Stimulated activated memory B cell treated with anti-CD40 and anti-IgM and Interleukin-4, amounts not matched to agents 10 μg/mL and 1 μg/mL and 100 μg/mL, for 72 hours (primary cell): ENCODE data around the gene CENPB.
A peak's percentile ranks its signal among the peaks of the same experiment; 100 is the strongest.
"Not testable (repeated sequence)": the region's sequence is repeated elsewhere in the genome, so short reads cannot be mapped to it uniquely, and the experiment has no call there.

Experiments used
- ATAC-seq: fragments of 150-1000 bp; cut with Tn5 transposase; 2 replicates; pipeline ENCODE4 v1.10.0; 2021
- H3K27ac Mint-ChIP-seq: one replicate; pipeline ENCODE4 v1.8.0; 2022; ENCODE audit warnings: mild to moderate bottlenecking, mixed read lengths
- H3K27me3 Mint-ChIP-seq: one replicate; pipeline ENCODE4 v1.8.0; 2022; ENCODE audit warnings: mixed read lengths
- H3K36me3 Mint-ChIP-seq: one replicate; pipeline ENCODE4 v1.8.0; 2022; ENCODE audit warnings: mixed read lengths
- H3K4me1 Mint-ChIP-seq: one replicate; pipeline ENCODE4 v1.8.0; 2022; ENCODE audit warnings: mixed read lengths
- H3K4me3 Mint-ChIP-seq: one replicate; pipeline ENCODE4 v1.8.0; 2022; ENCODE audit warnings: mild to moderate bottlenecking, moderate library complexity, mixed read lengths
- H3K9me3 Mint-ChIP-seq: one replicate; pipeline ENCODE4 v1.8.0; 2022; ENCODE audit warnings: mixed read lengths

Gene CENPB

GRCh38 chr20:3786665-3787323, at the start of gene CENPB:
TSS of gene CENPB (minus strand) at chr20:3786740. CDS start at chr20:3786483, 257 bp downstream.
- Mint-ChIP-seq H3K9me3 (no peaks in the 10 kb centered on the region), H3K27me3 (no peaks in the 10 kb centered on the region), H3K4me1 (peaks cover 35% of the 10 kb centered on the region), H3K27ac (peak within 1 kb of the TSS; percentile 72), H3K4me3 (peak within 1 kb of the TSS; percentile 82), H3K36me3 (peaks cover 10% of the 10 kb centered on the region)
- peak; percentile 95 for ATAC-seq

GRCh38 chr20:3836132-3836531, 49.6 kb upstream of the CENPB start:
- ATAC-seq, result no peak
- H3K4me1 Mint-ChIP-seq, result no peaks in the 10 kb centered on the region
- H3K36me3 Mint-ChIP-seq, result peaks cover 14% of the 10 kb centered on the region
- H3K27ac Mint-ChIP-seq, result no peak overlapping the region
- H3K4me3 Mint-ChIP-seq, result no peak overlapping the region
- no peaks in the 10 kb centered on the region for H3K27me3 Mint-ChIP-seq
- H3K9me3 Mint-ChIP-seq, result no peaks in the 10 kb centered on the region

GRCh38 chr20:3829891-3830290, 43.4 kb upstream of the CENPB start:
- not testable (repeated sequence) for H3K4me1 Mint-ChIP-seq, ATAC-seq, H3K27ac Mint-ChIP-seq, H3K27me3 Mint-ChIP-seq, H3K4me3 Mint-ChIP-seq, H3K9me3 Mint-ChIP-seq
- H3K36me3 Mint-ChIP-seq, result peaks cover 20% of the 10 kb centered on the region

GRCh38 chr20:3828798-3829197, 42.3 kb upstream of the CENPB start:
- peaks cover 28% of the 10 kb centered on the region for H3K36me3 Mint-ChIP-seq
- no peaks in the 10 kb centered on the region for H3K9me3 Mint-ChIP-seq
- no peak for ATAC-seq
- no peak overlapping the region for H3K4me3 Mint-ChIP-seq
- H3K4me1 Mint-ChIP-seq, result peaks cover 10% of the 10 kb centered on the region
- no peaks in the 10 kb centered on the region for H3K27me3 Mint-ChIP-seq
- H3K27ac Mint-ChIP-seq, result no peak overlapping the region

- Mint-ChIP-seq H3K4me1 (peaks cover 18% of the 10 kb centered on the region), H3K27ac (no peak overlapping the region), H3K27me3 (no peaks in the 10 kb centered on the region), H3K4me3 (no peak overlapping the region), H3K36me3 (peaks cover 28% of the 10 kb centered on the region), H3K9me3 (no peaks in the 10 kb centered on the region)
- ATAC-seq, result no peak
Measured at GRCh38 chr20:3826420-3826819, 39.9 kb upstream of the CENPB start.

- peaks cover 28% of the 10 kb centered on the region for H3K36me3 Mint-ChIP-seq
Measured at GRCh38 chr20:3825526-3825925, 39.0 kb upstream of the CENPB start.

GRCh38 chr20:3823881-3824280, 37.3 kb upstream of the CENPB start:
- no peak for ATAC-seq
- Mint-ChIP-seq H3K4me3 (no peak overlapping the region), H3K36me3 (peaks cover 28% of the 10 kb centered on the region), H3K4me1 (peaks cover 38% of the 10 kb centered on the region), H3K27me3 (no peaks in the 10 kb centered on the region), H3K27ac (no peak overlapping the region), H3K9me3 (no peaks in the 10 kb centered on the region)

More at GRCh38 chr20:3825526-3825925, 39.0 kb upstream of the CENPB start:
- peaks cover 25% of the 10 kb centered on the region for H3K4me1 Mint-ChIP-seq
- no peak overlapping the region for H3K27ac Mint-ChIP-seq
- ATAC-seq, result no peak
- H3K27me3 Mint-ChIP-seq, result no peaks in the 10 kb centered on the region
- H3K4me3 Mint-ChIP-seq, result no peak overlapping the region
- no peaks in the 10 kb centered on the region for H3K9me3 Mint-ChIP-seq

- H3K4me1 Mint-ChIP-seq, result peaks cover 41% of the 10 kb centered on the region
- H3K27me3 Mint-ChIP-seq, result no peaks in the 10 kb centered on the region
- peak overlapping the region; percentile 88 for H3K4me3 Mint-ChIP-seq
- H3K36me3 Mint-ChIP-seq, result peaks cover 28% of the 10 kb centered on the region
- no peak for ATAC-seq
- no peaks in the 10 kb centered on the region for H3K9me3 Mint-ChIP-seq
- peak overlapping the region; percentile 98 for H3K27ac Mint-ChIP-seq
Measured at GRCh38 chr20:3821996-3822395, 35.5 kb upstream of the CENPB start.

- Mint-ChIP-seq H3K27me3 (no peaks in the 10 kb centered on the region), H3K9me3 (no peaks in the 10 kb centered on the region), H3K4me3 (peak overlapping the region; percentile 88), H3K4me1 (peaks cover 34% of the 10 kb centered on the region), H3K27ac (peak overlapping the region; percentile 98), H3K36me3 (peaks cover 23% of the 10 kb centered on the region)
- no peak for ATAC-seq
Measured at GRCh38 chr20:3820901-3821727, 34.6 kb upstream of the CENPB start.

- H3K27ac Mint-ChIP-seq, result peak within 1 kb of the TSS; percentile 98
- peaks cover 18% of the 10 kb centered on the region for H3K36me3 Mint-ChIP-seq
- peak; percentile 93 for ATAC-seq
- no peaks in the 10 kb centered on the region for H3K27me3 Mint-ChIP-seq
- no peaks in the 10 kb centered on the region for H3K9me3 Mint-ChIP-seq
- peak within 1 kb of the TSS; percentile 88 for H3K4me3 Mint-ChIP-seq
- peaks cover 31% of the 10 kb centered on the region for H3K4me1 Mint-ChIP-seq
Measured at GRCh38 chr20:3820048-3820900, 33.7 kb upstream of the CENPB start, which contains the start of gene AP5S1. TSS of gene AP5S1 (plus strand) at chr20:3820547. CDS start at chr20:3822118, 1,571 bp downstream.

- Mint-ChIP-seq H3K36me3 (peaks cover 10% of the 10 kb centered on the region), H3K27ac (peak overlapping the region; percentile 98), H3K4me1 (peaks cover 31% of the 10 kb centered on the region), H3K27me3 (no peaks in the 10 kb centered on the region), H3K4me3 (peak overlapping the region; percentile 88), H3K9me3 (no peaks in the 10 kb centered on the region)
- no peak for ATAC-seq
Measured at GRCh38 chr20:3819411-3820047, 33.0 kb upstream of the CENPB start.

- peaks cover 31% of the 10 kb centered on the region for H3K4me1 Mint-ChIP-seq
- H3K9me3 Mint-ChIP-seq, result no peaks in the 10 kb centered on the region
- peak overlapping the region; percentile 98 for H3K27ac Mint-ChIP-seq
- peak overlapping the region; percentile 61 for H3K4me3 Mint-ChIP-seq
- no peak for ATAC-seq
- no peaks in the 10 kb centered on the region for H3K36me3 Mint-ChIP-seq
- H3K27me3 Mint-ChIP-seq, result no peaks in the 10 kb centered on the region
Measured at GRCh38 chr20:3818155-3819151, 31.9 kb upstream of the CENPB start.

GRCh38 chr20:3815703-3816315, 29.3 kb upstream of the CENPB start:
- ATAC-seq, result no peak
- Mint-ChIP-seq H3K9me3 (no peaks in the 10 kb centered on the region), H3K4me1 (peaks cover 31% of the 10 kb centered on the region), H3K27me3 (no peaks in the 10 kb centered on the region), H3K36me3 (no peaks in the 10 kb centered on the region), H3K27ac (no peak overlapping the region), H3K4me3 (no peak overlapping the region)
